Thyroid gland (tissue), 4 donors: Measurements from ENCODE around the gene UBE2B. TPM values are rescaled to one million over a fixed set of nuclear protein-coding genes. Genes with fewer than 3 reads are reported as not detected.
"Not testable (repeated sequence)": the region's sequence is repeated elsewhere in the genome, so short reads cannot be mapped to it uniquely, and the experiment has no call there.

Experiments
- DNase-seq, 2 donors: peaks; one replicate each; pipeline ENCODE4 v3.0.0-alpha.2; 2019
- H3K27ac ChIP-seq, 3 donors: fragments of 200-600 bp; sonication (generic); 1 replicate in 2 of 3; 2 replicates in 1 of 3; pipeline ENCODE4 v1.5.1; 2016 to 2019; ENCODE audit warnings: mild to moderate bottlenecking in 1 of 3, moderate library complexity in 1 of 3
- H3K27me3 ChIP-seq: fragments of 200-600 bp; sonication (generic); one replicate; pipeline ENCODE4 v1.5.1; 2019
- H3K36me3 ChIP-seq, 2 donors: fragments of 200-600 bp; sonication (generic); one replicate each; pipeline ENCODE4 v1.5.1; 2016 to 2019
- H3K4me1 ChIP-seq, 2 donors: fragments of 200-600 bp; sonication (generic); one replicate each; pipeline ENCODE4 v1.5.1; 2017 to 2019
- H3K4me3 ChIP-seq, 3 donors: fragments of 200-600 bp; sonication (generic); replicated peaks in 1 of 3; 1 replicate in 2 of 3; 2 replicates in 1 of 3; pipeline ENCODE4 v1.5.1; 2016; ENCODE audit warnings: mild to moderate bottlenecking in 1 of 3
- H3K9me3 ChIP-seq: fragments of 200-600 bp; sonication (generic); one replicate; pipeline ENCODE4 v1.5.1; 2017
- POLR2A ChIP-seq, 2 donors: fragments of 450-650 bp; IDR thresholded peaks; one replicate each; pipeline ENCODE4 v1.6.1; 2017; ENCODE audit warnings: antibody characterized with exemption in 2 of 2, mild to moderate bottlenecking in 2 of 2, moderate library complexity in 1 of 2
- WGBS, 2 donors: methylation state at CpG; one replicate each; pipeline ENCODE4 v1.1.5; 2017; 5-methylcytosine and 5-hydroxymethylcytosine counted together
- intact Hi-C: fragments of 100-400 bp; cut with DNase I; formaldehyde crosslinking; loops from one replicate; pipeline ENCODE4 v1.15.1; 2023
- total RNA-seq, 4 donors: library from RNA; depleted of rRNA; stranded (reverse); fragments of >200 nt; gene quantifications; one replicate each; pipeline ENCODE4 v1.2.3, GENCODE V29; 2016
- TF ChIP-seq, protein P1 (sequence below), 6 experiments: fragments of 200-600 bp in 3 of 6; fragments of 450-650 bp in 3 of 6; sonication (generic) in 3 of 6; IDR thresholded peaks; one replicate each; pipeline ENCODE4 v1.5.1; 2016 to 2019; ENCODE audit warnings: antibody characterized with exemption in 6 of 6, mild to moderate bottlenecking in 2 of 6, inconsistent platforms in 1 of 6, moderate library complexity in 1 of 6

The UBE2B gene
- total RNA-seq, 4 donors from 2014 or later, result 36.8 to 83.2 (median 41.2) TPM

DNA sequence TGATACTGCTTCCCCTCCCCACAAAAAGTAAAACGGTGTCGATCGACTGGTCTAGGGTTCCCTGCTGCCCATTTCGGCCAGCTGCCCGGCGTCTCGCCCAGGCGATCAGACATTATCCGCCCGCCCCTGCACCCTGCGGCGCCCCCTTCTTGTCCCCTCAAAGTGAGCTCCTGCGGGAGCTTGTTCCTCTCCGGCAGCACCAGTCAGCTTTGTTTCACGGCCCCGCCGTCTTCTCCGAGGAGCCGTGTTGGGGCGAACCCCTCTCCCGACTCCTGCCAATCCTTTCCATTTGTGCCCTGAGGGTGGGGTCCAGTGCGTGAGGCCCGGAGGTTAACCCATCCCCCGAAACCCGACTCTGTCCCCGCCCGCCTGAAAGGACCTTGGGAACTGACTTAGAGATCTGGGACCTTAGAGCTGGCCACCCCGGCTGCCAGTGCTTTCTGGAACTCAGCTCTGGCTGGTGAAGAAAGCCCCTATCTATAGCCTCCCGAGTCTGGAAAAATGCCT is 518 bp downstream of the UBE2B start:
- Histone ChIP-seq H3K9me3 (no peaks in the 10 kb centered on the region), H3K4me1 (peaks cover 9 to 10% of the 10 kb centered on the region in 2 donors), H3K36me3 (peaks cover 3 to 6% of the 10 kb centered on the region in 2 donors), H3K4me3 (peak overlapping the region; percentile 62 to 96 (median 91)), H3K27ac (peak overlapping the region; percentile 94 to 98 (median 98)), H3K27me3 (no peaks in the 10 kb centered on the region)
- intact Hi-C loops, result loop anchor here (10.0 kb wide), 1 partner anchor 203 kb away; no protein-coding TSS in a partner anchor
- DNase-seq, result peak; percentile 62 to 63
- 0% methylated on average over 10 to 21 of the region's 29 CpGs for WGBS, 2 donors
- peak in 1 of 2 donors; percentile 28 for TF ChIP-seq POLR2A (IDR thresholded peaks at IDR 0.05)
- TF ChIP-seq, protein P1, sequence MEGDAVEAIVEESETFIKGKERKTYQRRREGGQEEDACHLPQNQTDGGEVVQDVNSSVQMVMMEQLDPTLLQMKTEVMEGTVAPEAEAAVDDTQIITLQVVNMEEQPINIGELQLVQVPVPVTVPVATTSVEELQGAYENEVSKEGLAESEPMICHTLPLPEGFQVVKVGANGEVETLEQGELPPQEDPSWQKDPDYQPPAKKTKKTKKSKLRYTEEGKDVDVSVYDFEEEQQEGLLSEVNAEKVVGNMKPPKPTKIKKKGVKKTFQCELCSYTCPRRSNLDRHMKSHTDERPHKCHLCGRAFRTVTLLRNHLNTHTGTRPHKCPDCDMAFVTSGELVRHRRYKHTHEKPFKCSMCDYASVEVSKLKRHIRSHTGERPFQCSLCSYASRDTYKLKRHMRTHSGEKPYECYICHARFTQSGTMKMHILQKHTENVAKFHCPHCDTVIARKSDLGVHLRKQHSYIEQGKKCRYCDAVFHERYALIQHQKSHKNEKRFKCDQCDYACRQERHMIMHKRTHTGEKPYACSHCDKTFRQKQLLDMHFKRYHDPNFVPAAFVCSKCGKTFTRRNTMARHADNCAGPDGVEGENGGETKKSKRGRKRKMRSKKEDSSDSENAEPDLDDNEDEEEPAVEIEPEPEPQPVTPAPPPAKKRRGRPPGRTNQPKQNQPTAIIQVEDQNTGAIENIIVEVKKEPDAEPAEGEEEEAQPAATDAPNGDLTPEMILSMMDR (IDR thresholded peaks at IDR 0.05), result no peak

DNA sequence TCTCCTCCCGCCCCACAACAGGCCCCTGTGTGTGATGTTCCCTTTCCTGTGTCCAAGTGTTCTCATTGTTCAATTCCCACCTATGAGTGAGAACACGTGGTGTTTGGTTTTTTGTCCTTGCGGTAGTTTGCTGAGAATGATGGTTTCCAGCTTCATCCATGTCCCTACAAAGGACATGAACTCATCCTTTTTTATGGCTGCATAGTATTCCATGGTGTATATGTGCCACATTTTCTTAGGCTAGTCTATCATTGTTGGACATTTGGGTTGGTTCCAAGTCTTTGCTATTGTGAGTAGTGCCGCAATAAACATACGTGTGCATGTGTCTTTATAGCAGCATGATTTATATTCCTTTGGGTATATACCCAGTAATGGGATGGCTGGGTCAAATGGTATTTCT is 2.3 kb downstream of the UBE2B start:
- not testable (repeated sequence) for H3K27ac ChIP-seq, DNase-seq, H3K27me3 ChIP-seq, H3K4me3 ChIP-seq, H3K9me3 ChIP-seq
- Histone ChIP-seq H3K4me1 (peaks cover 9 to 10% of the 10 kb centered on the region in 2 donors), H3K36me3 (peaks cover 5 to 17% of the 10 kb centered on the region in 2 donors)
- 96 to 98% methylated on average over 5 of the region's 5 CpGs for WGBS, 2 donors
- intact Hi-C loops, result loop anchor here (10.0 kb wide), 1 partner anchor 201 kb away; no protein-coding TSS in a partner anchor

DNA sequence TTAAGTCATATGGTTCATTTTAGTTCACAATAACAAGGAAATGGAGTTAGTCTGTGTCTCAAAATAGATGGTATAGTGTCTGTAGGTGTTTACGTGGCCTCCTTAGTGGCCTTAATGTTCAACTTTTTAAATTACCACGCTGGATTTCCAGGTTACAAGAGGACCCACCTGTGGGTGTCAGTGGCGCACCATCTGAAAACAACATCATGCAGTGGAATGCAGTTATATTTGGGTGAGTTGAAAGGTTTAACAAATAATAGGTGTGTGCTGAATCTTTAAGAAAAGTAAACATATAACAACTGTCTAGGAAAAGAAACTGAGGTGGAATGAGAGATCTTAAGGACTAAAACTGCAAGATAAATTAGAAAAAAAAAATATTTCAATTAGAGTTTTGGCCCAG is 2.9 kb downstream of the UBE2B start:
- Histone ChIP-seq H3K27me3 (no peaks in the 10 kb centered on the region), H3K4me1 (peaks cover 9 to 10% of the 10 kb centered on the region in 2 donors), H3K4me3 (no peak overlapping the region), H3K9me3 (no peaks in the 10 kb centered on the region), H3K36me3 (peaks cover 5 to 17% of the 10 kb centered on the region in 2 donors), H3K27ac (no peak overlapping the region)
- DNase-seq, result peak; percentile 15 to 30
- 80 to 86% methylated on average over 3 of the region's 3 CpGs for WGBS, 2 donors
- intact Hi-C loops, result loop anchor here (10.0 kb wide), 1 partner anchor 201 kb away; no protein-coding TSS in a partner anchor
- no peak for TF ChIP-seq POLR2A (IDR thresholded peaks at IDR 0.05)
- TF ChIP-seq, protein P1 (IDR thresholded peaks at IDR 0.05), result peak in 3 of 6 experiments; percentile 16 to 26 (median 26)

DNA sequence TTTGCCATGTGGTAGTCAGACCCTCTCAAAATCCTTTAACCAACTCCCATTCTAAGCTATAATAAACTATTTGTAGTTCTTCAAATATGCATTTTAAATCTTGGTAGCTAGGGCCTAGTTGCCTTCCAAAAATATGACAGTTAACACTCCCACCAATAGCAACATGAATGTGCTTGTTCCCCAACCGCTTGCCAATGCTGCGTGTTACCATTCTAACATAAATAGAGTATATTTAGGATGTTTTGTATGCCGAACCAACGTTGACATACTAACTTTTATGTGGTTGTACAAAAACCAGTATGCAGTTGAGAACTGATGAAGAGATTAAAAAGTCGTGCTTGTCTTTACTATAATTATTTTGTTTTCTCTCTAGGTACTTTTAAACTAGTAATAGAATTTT is 9.0 kb downstream of the UBE2B start:
- Histone ChIP-seq H3K4me1 (no peaks in the 10 kb centered on the region), H3K9me3 (no peaks in the 10 kb centered on the region), H3K4me3 (no peak overlapping the region), H3K27ac (no peak overlapping the region), H3K27me3 (no peaks in the 10 kb centered on the region), H3K36me3 (peaks cover 50 to 64% of the 10 kb centered on the region in 2 donors)
- intact Hi-C loops, result no loop called here
- no peak for TF ChIP-seq POLR2A (IDR thresholded peaks at IDR 0.05)
- TF ChIP-seq, protein P1 (IDR thresholded peaks at IDR 0.05), result no peak
- WGBS, 2 donors, result 90 to 93% methylated on average over 5 of the region's 5 CpGs
- no peak for DNase-seq

DNA sequence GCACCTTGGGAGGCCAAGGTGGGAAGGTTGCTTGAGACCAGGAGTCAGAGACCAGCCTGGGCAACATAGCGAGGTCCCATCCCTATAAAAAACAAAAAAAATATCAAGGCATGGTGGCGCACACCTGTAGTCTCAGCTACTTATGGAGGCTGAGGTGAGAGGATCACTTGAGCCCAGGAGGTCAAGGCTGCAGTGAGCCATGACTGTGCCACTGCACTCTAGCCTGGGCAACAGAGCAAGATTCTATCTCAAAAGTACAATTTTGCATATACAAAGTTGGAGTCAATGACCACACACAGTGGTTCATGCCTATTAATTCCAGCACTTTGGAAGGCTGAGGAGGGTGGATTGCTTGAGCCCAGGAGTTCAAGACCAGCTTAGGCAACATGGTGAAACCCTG is 10.8 kb downstream of the UBE2B start:
- intact Hi-C loops, H3K27ac ChIP-seq, H3K9me3 ChIP-seq, H3K4me3 ChIP-seq, H3K4me1 ChIP-seq, H3K27me3 ChIP-seq, DNase-seq: not testable (repeated sequence)
- H3K36me3 ChIP-seq, result peaks cover 48 to 57% of the 10 kb centered on the region in 2 donors
- 97 to 100% methylated on average over 2 of the region's 2 CpGs for WGBS, 2 donors

DNA sequence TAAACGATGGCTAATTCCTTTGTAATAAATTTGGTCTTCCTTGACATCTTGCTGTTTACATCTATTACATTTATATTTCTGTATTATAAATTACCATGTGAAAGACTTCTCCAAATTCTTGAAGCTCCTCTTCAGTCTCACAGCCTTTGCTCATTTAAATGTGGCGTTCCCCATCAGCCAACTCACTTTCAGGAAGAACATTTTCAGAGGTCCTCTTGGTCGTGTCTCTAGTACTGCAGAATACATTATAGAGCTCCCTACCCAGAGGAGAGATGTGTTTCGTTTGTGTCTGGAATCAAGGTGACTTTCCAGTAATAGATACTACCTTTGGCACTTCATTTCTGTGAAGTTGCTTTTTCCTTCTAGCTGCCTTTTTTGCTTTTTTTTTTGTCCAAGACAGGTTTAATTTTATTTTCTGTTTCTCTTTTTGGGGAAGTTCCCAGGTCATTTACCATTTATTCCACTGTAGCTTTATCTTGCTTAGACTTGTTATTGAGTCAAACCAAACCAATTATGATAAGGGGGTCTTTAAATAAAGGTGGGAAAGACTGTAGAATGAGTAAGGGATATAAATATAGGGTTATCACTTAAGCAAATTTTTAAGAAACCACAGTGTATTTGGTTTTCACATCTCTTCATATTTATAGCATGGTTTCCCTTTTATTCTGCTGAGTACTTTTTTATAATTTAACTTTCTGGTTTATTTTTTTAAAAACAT is 12.8 kb downstream of the UBE2B start:
- no peaks in the 10 kb centered on the region for H3K9me3 ChIP-seq
- peaks cover 61 to 62% of the 10 kb centered on the region in 2 donors for H3K36me3 ChIP-seq
- 76 to 86% methylated on average over 4 of the region's 4 CpGs for WGBS, 2 donors
- no peak for TF ChIP-seq POLR2A (IDR thresholded peaks at IDR 0.05)
- TF ChIP-seq, protein P1 (IDR thresholded peaks at IDR 0.05), result no peak
- no peaks in the 10 kb centered on the region for H3K4me1 ChIP-seq
- no peak for DNase-seq
- intact Hi-C loops, result no loop called here
- H3K27me3 ChIP-seq, result no peaks in the 10 kb centered on the region
- no peak overlapping the region for H3K27ac ChIP-seq
- no peak overlapping the region for H3K4me3 ChIP-seq
